Measurements from ENCODE around the gene BMI1.

- TF ChIP-seq CTCF (IDR thresholded peaks at IDR 0.05) (no peak), EP300 (IDR thresholded peaks at IDR 0.05) (no peak)
These were observed 19.7 kb upstream of the BMI1 start for GRCh38 chr10:22301193-22301592.
